Measurements from ENCODE around the gene ID1. TPM values are rescaled to one million over a fixed set of nuclear protein-coding genes. Genes with fewer than 3 reads are reported as not detected.

ID1 gene
- total and polyA plus RNA-seq, 2 of the 13 experiments (the other 11 are each of a cell fraction or from before 2014, with no cell fraction given), result 320 to 419 TPM

GRCh38 chr20:31587545-31588389 lies 17.3 kb upstream of the ID1 start (continued):
- 0 out of 4 replicates have a peak, but pooled peaks of 1 of the 2 experiments have one; percentile 30 for TF ChIP-seq ATF4 (CRISPR knock-in tag; IDR thresholded peaks at IDR 0.05)
- no peak for TF ChIP-seq ZNF136 (CRISPR knock-in tag; IDR thresholded peaks at IDR 0.05; ENCODE audit: low read depth)
- no peak for TF ChIP-seq ZNF234 (CRISPR knock-in tag; conservative IDR thresholded peaks at IDR 0.05)
- no peak; the same call in 1 of the 2 replicates for TF ChIP-seq KDM3A (CRISPR knock-in tag; IDR thresholded peaks at IDR 0.05; ENCODE audit: low read depth)
- TF ChIP-seq CHCHD3 (CRISPR knock-in tag; IDR thresholded peaks at IDR 0.05), result peak; percentile 86; the same call in 1 of the 2 replicates
- TF ChIP-seq MLXIP (CRISPR knock-in tag; IDR thresholded peaks at IDR 0.05; ENCODE audit: borderline replicate concordance), result peak; percentile 81
- TF ChIP-seq LCORL (IDR thresholded peaks at IDR 0.05), result no peak
- peak; percentile 70; the same call in 1 of the 2 replicates for TF ChIP-seq LCORL (CRISPR knock-in tag; IDR thresholded peaks at IDR 0.05)
- TF ChIP-seq ZFP91 (CRISPR knock-in tag; IDR thresholded peaks at IDR 0.05; ENCODE audit: borderline replicate concordance), result peak; percentile 74
- TF ChIP-seq ZNF616 (CRISPR knock-in tag; IDR thresholded peaks at IDR 0.05; ENCODE audit: low read depth), result peak; percentile 51; the same call in 1 of the 2 replicates
- no peak for TF ChIP-seq DMTF1 (CRISPR knock-in tag; IDR thresholded peaks at IDR 0.05)
- TF ChIP-seq POGK (CRISPR knock-in tag; conservative IDR thresholded peaks at IDR 0.05), result peak; percentile 64; the same call in 1 of the 2 replicates
- no peak; the same call in 1 of the 2 replicates for TF ChIP-seq FOXC1 (CRISPR knock-in tag; IDR thresholded peaks at IDR 0.05; ENCODE audit: borderline replicate concordance)
- TF ChIP-seq NFRKB (IDR thresholded peaks at IDR 0.05), result no peak
- TF ChIP-seq AGO2 (optimal IDR thresholded peaks at IDR 0.05; ENCODE audit: low read depth, low read length), result peak; percentile 61
- peak; percentile 38 to 42; a peak in 3 of 4 replicates for TF ChIP-seq MAFK (conservative IDR thresholded peaks at IDR 0.05 in 1 of 2, IDR thresholded peaks at IDR 0.05 in 1 of 2; ENCODE audit: low read length in 2 of 2)
- no peak for TF ChIP-seq HDAC6 (IDR thresholded peaks at IDR 0.05; ENCODE audit: low read depth, low read length)
- TF ChIP-seq ZNF782 (CRISPR knock-in tag; IDR thresholded peaks at IDR 0.05; ENCODE audit: borderline replicate concordance), result no peak

Data from HepG2 (cell line).